Esophagus muscularis mucosa (tissue), 4 donors: ENCODE results near the gene MORC3. TPM values are rescaled to one million over a fixed set of nuclear protein-coding genes. Genes with fewer than 3 reads are reported as not detected.

Source experiments
- DNase-seq: peaks from one replicate; pipeline ENCODE4 v3.0.0-alpha.2; 2017; ENCODE audit errors: extremely low spot score
- H3K27ac ChIP-seq, 4 donors: fragments of 200-600 bp; sonication (generic); replicated peaks in 1 of 4; 1 replicate in 3 of 4; 2 replicates in 1 of 4; pipeline ENCODE4 v1.5.1; 2016 to 2019; ENCODE audit warnings: mild to moderate bottlenecking in 1 of 4
- H3K27me3 ChIP-seq, 4 donors: fragments of 200-600 bp; sonication (generic); one replicate each; pipeline versions ENCODE4 v1.5.1 to v1.6.0; 2016 to 2019
- H3K36me3 ChIP-seq, 4 donors: fragments of 200-600 bp; sonication (generic); one replicate each; pipeline ENCODE4 v1.5.1; 2016 to 2019
- H3K4me1 ChIP-seq, 4 donors: fragments of 200-600 bp; sonication (generic); one replicate each; pipeline ENCODE4 v1.5.1; 2016 to 2019
- H3K4me3 ChIP-seq, 4 donors: fragments of 200-600 bp; sonication (generic); 1 replicate in 2 of 4; 2 replicates in 2 of 4; pipeline ENCODE4 v1.5.1; 2016 to 2019; ENCODE audit warnings: mild to moderate bottlenecking in 4 of 4, moderate library complexity in 1 of 4
- H3K9me3 ChIP-seq, 4 donors: fragments of 200-600 bp; sonication (generic); 1 replicate in 3 of 4; 2 replicates in 1 of 4; pipeline ENCODE4 v1.5.1; 2016 to 2019
- EP300 ChIP-seq: sonication (generic); formaldehyde crosslinking; IDR thresholded peaks from one replicate; pipeline ENCODE4 v1.6.1; 2017; ENCODE audit warnings: antibody characterized with exemption
- POLR2A ChIP-seq: fragments of 450-650 bp; IDR thresholded peaks from one replicate; pipeline ENCODE4 v1.6.1; 2017; ENCODE audit warnings: antibody characterized with exemption, moderate library complexity, mild to moderate bottlenecking, low read depth
- POLR2AphosphoS5 ChIP-seq, 2 donors: sonication (generic); formaldehyde crosslinking; IDR thresholded peaks; one replicate each; pipeline ENCODE4 v1.6.1; 2017; ENCODE audit warnings: antibody characterized with exemption in 2 of 2
- WGBS: methylation state at CpG from one replicate; pipeline ENCODE4 v1.1.5; 2018; 5-methylcytosine and 5-hydroxymethylcytosine counted together
- intact Hi-C: fragments of 100-400 bp; cut with DNase I; formaldehyde crosslinking; loops from one replicate; pipeline ENCODE4 v1.15.1; 2023
- small RNA-seq, 3 donors: library from RNA; depleted of rRNA; stranded (forward); fragments of <200 nt; gene quantifications; one replicate each; pipeline ENCODE3, GENCODE V24; 2016
- total RNA-seq, 4 donors: library from RNA; depleted of rRNA; stranded (reverse); fragments of >200 nt; gene quantifications; one replicate each; pipeline versions ENCODE4 v1.1.0 to v1.2.1, GENCODE V29; 2016
- TF ChIP-seq, protein P1 (sequence below), 3 experiments: fragments of 200-600 bp in 2 of 3; fragments of 450-650 bp in 1 of 3; sonication (generic) in 2 of 3; IDR thresholded peaks; one replicate each; pipeline ENCODE4 v1.5.1; 2017 to 2019; ENCODE audit warnings: antibody characterized with exemption in 3 of 3, mild to moderate bottlenecking in 2 of 3, moderate library complexity in 1 of 3

MORC3 gene
- total RNA-seq, 4 donors from 2014 or later, result 32.0 to 41.9 (median 39.2) TPM

- Histone ChIP-seq H3K4me3 (no peak overlapping the region), H3K9me3 (no peaks in the 10 kb centered on the region), H3K27me3 (no peaks in the 10 kb centered on the region), H3K27ac (no peak overlapping the region), H3K36me3 (no peaks in the 10 kb centered on the region), H3K4me1 (peaks cover 5 to 9% (median 5%) of the 10 kb centered on the region in 4 donors)
- no peak for DNase-seq
- no peak for TF ChIP-seq EP300
- TF ChIP-seq POLR2A, result no peak
- TF ChIP-seq POLR2AphosphoS5 (IDR thresholded peaks at IDR 0.05), result no peak
- TF ChIP-seq, protein P1, sequence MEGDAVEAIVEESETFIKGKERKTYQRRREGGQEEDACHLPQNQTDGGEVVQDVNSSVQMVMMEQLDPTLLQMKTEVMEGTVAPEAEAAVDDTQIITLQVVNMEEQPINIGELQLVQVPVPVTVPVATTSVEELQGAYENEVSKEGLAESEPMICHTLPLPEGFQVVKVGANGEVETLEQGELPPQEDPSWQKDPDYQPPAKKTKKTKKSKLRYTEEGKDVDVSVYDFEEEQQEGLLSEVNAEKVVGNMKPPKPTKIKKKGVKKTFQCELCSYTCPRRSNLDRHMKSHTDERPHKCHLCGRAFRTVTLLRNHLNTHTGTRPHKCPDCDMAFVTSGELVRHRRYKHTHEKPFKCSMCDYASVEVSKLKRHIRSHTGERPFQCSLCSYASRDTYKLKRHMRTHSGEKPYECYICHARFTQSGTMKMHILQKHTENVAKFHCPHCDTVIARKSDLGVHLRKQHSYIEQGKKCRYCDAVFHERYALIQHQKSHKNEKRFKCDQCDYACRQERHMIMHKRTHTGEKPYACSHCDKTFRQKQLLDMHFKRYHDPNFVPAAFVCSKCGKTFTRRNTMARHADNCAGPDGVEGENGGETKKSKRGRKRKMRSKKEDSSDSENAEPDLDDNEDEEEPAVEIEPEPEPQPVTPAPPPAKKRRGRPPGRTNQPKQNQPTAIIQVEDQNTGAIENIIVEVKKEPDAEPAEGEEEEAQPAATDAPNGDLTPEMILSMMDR (IDR thresholded peaks at IDR 0.05), result no peak
- WGBS, result 100% methylated on average over 8 of the region's 8 CpGs
- intact Hi-C loops, result no loop called here
These were observed 104.6 kb downstream of the MORC3 start for GRCh38 chr21:36424592-36424991.

- WGBS, result 82% methylated on average over 9 of the region's 9 CpGs
- H3K27ac ChIP-seq, result no peak overlapping the region
- H3K9me3 ChIP-seq, result no peaks in the 10 kb centered on the region
- TF ChIP-seq, protein P1 (IDR thresholded peaks at IDR 0.05), result no peak
- intact Hi-C loops, result no loop called here
- no peaks in the 10 kb centered on the region for H3K27me3 ChIP-seq
- H3K36me3 ChIP-seq, result no peaks in the 10 kb centered on the region
- no peak for DNase-seq
- no peak overlapping the region for H3K4me3 ChIP-seq
- H3K4me1 ChIP-seq, result peaks cover 8 to 9% (median 8%) of the 10 kb centered on the region in 4 donors
These were observed 105.3 kb downstream of the MORC3 start for GRCh38 chr21:36425286-36425685.

Small RNA genes within 50 kb of the gene (small RNA-seq; reads per million reads assigned to genes)
- 0 reads per million in 3 donors for gene ATP5MFP1

Other genes starting within 250 kb of the MORC3 start
- 10 to 100 TPM; 11.4 to 18.5 (median 14.0) TPM for gene CBR3, start 185.1 kb upstream of the MORC3 start, total RNA-seq
- 10 to 100 TPM in 2 of 4 donors, 1 to 10 TPM in 2; 6.3 to 15.1 (median 11.2) TPM for gene DOP1B, start 163.4 kb upstream of the MORC3 start, total RNA-seq
- 1 to 10 TPM in 2 of 4 donors, under 1 TPM in 2; 0.83 to 1.6 (median 1.2) TPM for gene CHAF1B, start 65.2 kb downstream of the MORC3 start, total RNA-seq
- gene CLDN14, start 159.9 kb downstream of the MORC3 start, total RNA-seq, result not detected